ENCODE data around the gene CERS3.

CERS3 gene

DNA sequence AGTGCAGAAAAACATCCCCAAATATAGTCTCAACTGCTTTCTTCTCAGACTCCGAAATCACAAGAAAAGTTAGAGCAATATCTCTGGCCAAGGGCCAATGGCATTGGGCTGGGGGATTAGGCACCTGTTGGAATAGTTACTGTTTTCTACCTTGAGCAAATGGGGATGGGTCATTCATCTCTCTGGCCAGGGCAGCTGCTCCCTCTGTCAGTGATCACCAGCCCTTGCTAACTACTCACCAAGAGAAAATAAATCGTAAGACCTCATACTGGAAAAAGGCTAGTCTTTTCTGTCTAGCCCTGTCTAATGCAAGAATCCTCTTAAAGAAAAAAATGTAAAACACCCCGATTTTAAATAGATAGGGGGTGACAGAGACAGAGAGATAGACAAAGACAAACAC is 10.9 kb downstream of the CERS3 start:
- H3K27ac ChIP-seq: peak overlapping the region; percentile 64; the same call in 1 of the 2 replicates
- no peak for TF ChIP-seq ZFX (IDR thresholded peaks at IDR 0.05)
- TF ChIP-seq CTCF (conservative IDR thresholded peaks at IDR 0.05): no peak

DNA sequence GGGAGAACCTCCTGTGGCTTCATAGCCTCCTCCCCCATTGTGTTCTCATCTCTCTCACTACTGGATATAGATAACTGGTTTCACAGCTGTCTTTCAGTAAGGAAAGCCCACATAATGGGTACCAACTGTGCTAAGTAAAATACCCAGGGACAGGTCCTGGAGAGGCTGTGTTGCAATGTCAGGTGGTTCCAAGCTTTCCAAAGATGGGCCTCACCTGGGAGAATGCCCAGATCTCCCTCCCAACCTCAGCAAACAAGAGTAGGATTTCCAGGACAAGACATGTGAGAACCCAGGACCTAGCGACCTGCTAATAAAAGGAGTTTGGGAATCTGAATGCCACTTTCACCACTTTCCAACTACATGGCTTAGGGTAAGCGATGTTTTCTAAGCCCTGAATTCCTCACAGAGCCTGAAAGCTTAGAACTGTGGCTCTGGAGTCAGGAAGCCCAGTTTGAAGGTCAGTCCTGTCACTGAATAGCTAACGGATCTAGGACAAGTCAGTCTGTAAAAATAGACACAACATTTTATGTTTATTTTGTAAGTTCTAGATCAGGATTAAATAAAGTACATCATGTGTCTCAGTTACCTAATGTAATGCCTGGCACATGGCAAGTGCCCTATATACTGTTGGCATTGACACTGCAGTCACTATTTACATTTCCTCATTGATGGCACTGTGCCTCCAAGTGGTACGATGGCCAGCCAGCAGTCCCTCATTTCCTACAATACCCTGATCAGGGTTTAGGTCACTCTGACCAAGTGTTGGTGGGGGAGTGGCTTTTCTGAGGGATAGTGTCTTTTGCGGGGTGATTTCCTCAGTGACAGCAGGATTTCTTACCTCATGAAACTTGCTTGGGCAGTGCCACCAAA is 11.9 kb downstream of the CERS3 start:
- peak overlapping the region; percentile 64; the same call in 1 of the 2 replicates for H3K27ac ChIP-seq
- no peak for TF ChIP-seq CTCF (conservative IDR thresholded peaks at IDR 0.05)
- no peak for TF ChIP-seq ZFX (IDR thresholded peaks at IDR 0.05)

DNA sequence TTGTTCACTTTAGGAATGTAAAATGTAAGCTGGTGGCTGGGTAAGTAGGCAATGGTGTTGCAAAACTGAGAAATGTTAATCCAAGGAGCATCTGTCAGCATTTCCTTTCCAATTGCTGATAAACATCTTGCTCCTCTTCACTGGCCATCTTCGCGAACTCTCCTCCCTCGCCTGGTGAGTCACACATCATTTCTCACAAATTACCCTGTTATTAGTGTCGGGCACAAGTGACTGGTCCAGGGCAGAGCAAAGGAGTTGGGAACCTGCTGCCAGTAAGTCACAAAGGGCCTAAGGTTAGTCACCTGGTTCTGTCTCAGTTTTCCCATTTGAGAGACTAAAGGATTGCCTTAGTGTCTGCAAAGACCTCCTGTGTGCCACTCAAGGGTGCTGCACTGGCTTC is 13.0 kb downstream of the CERS3 start:
- H3K27ac ChIP-seq: peak overlapping the region; percentile 64; the same call in 1 of the 2 replicates
- TF ChIP-seq ZFX (IDR thresholded peaks at IDR 0.05) (no peak), CTCF (conservative IDR thresholded peaks at IDR 0.05) (no peak)

GRCh38 chr15:100508641-100509300 is 20.0 kb downstream of the CERS3 start:
- TF ChIP-seq ZFX (IDR thresholded peaks at IDR 0.05) (no peak), CTCF (conservative IDR thresholded peaks at IDR 0.05) (no peak)
- H3K27ac ChIP-seq: no peak overlapping the region

GRCh38 chr15:100502651-100503050 is 26.1 kb downstream of the CERS3 start:
- no peak overlapping the region for H3K27ac ChIP-seq
- TF ChIP-seq ZFX (IDR thresholded peaks at IDR 0.05): no peak
- TF ChIP-seq CTCF (conservative IDR thresholded peaks at IDR 0.05): no peak

DNA sequence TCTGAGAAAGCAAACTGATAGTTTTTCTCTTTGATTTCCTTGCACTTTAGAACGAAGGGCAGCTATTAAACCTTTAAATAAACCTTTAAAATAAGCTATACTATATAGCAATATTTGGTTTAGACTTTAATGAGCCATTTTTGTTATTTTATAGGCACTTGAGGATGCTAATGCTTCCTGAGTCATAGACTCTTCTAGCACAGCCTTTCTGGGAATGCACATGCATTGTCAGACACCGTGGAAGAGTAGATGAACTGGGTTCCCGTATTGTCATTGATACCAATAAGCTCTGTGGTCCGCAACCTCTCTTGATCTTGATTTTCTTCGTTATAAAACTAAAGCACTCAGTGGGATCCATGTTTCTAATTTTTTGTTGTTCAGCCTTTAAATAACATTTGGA is 27.6 kb downstream of the CERS3 start:
- TF ChIP-seq ZFX (IDR thresholded peaks at IDR 0.05) (no peak), CTCF (conservative IDR thresholded peaks at IDR 0.05) (no peak)
- no peak overlapping the region for H3K27ac ChIP-seq

Data from C4-2B (cell line).